ENCODE data around the gene CBX2.

GRCh38 chr17:79792984-79793923, 15.3 kb downstream of the CBX2 start:
- TF ChIP-seq CTCF (IDR thresholded peaks at IDR 0.05) (no peak), POLR2A (IDR thresholded peaks at IDR 0.05) (no peak)
